NCI-H446 (cell line): ENCODE data around the gene MARCHF6.
"Not testable (repeated sequence)": the region's sequence is repeated elsewhere in the genome, so short reads cannot be mapped to it uniquely, and the experiment has no call there.

Experiments used
- DNase-seq, 2 experiments: peaks; one replicate each; lab custom pipeline; 2025; lab: John Stamatoyannopoulos, UW

Gene MARCHF6, protein sequence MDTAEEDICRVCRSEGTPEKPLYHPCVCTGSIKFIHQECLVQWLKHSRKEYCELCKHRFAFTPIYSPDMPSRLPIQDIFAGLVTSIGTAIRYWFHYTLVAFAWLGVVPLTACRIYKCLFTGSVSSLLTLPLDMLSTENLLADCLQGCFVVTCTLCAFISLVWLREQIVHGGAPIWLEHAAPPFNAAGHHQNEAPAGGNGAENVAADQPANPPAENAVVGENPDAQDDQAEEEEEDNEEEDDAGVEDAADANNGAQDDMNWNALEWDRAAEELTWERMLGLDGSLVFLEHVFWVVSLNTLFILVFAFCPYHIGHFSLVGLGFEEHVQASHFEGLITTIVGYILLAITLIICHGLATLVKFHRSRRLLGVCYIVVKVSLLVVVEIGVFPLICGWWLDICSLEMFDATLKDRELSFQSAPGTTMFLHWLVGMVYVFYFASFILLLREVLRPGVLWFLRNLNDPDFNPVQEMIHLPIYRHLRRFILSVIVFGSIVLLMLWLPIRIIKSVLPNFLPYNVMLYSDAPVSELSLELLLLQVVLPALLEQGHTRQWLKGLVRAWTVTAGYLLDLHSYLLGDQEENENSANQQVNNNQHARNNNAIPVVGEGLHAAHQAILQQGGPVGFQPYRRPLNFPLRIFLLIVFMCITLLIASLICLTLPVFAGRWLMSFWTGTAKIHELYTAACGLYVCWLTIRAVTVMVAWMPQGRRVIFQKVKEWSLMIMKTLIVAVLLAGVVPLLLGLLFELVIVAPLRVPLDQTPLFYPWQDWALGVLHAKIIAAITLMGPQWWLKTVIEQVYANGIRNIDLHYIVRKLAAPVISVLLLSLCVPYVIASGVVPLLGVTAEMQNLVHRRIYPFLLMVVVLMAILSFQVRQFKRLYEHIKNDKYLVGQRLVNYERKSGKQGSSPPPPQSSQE

DNA sequence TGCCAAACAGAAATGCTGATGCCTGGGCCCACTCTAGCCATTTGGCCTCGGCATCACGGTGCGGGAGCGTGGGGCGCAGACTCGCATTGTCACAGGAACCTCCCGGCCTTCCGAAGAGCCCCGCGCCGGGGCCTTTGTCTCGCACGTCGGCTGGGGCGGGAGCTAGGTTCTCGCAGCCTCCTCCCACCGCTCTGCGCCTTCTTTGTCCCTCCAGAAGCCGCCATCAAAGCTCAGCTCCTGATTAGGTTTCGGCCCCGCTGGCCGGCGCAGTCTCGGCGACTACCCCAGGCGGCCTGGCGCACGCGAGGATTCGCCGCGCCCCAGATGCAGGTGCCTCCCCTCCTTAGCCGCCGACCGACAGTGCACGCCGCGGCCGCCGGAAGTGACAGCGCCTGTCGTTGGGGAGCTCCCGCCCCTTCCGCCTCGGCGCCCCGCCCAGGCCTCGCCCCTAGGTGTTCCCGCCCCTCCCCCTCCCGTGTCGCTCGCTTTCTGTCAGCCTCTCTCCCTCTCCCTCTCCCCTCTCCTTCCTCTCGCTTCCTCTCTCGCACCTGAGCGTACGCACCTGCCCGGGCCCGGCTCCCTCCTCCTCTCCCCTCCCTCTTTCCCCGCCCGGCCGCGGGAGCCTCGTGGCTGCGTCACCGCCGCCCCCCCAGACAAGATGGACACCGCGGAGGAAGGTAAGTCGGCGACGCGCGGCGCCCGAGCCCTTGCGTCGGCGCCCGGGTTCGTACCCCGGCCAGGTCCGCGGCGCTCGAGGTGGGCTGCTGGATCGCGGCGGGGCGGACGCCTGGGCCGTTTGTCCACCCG lies at the start of gene MARCHF6:
MARCHF6 (plus strand) TSS at position 455 of the 807 bp plus-strand sequence; CDS start at position 659, 204 bp downstream.
- DNase-seq, result peak; percentile 99

DNA sequence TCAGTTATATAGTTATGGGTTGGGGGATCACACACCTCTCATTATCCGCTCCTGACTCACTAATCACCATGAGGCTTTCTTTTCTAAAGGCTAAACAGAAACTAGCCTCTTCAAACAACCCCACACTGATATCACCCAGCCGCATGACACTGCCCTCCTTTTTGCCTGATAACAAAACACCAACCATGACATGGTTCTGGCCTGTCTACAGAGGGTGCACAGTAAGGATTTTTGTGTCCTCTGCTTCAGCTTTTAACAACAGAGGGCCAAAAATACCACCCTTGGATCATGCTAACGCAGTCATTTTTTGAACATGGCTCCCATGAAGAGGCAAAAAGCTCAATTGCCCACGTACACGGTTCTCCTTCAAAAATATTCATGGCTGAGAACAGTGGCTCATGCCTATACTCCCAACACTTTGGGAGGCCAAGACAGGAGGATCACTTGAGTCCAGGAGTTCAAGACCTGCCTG lies 49.8 kb upstream of the MARCHF6 start:
- no peak for DNase-seq

DNA sequence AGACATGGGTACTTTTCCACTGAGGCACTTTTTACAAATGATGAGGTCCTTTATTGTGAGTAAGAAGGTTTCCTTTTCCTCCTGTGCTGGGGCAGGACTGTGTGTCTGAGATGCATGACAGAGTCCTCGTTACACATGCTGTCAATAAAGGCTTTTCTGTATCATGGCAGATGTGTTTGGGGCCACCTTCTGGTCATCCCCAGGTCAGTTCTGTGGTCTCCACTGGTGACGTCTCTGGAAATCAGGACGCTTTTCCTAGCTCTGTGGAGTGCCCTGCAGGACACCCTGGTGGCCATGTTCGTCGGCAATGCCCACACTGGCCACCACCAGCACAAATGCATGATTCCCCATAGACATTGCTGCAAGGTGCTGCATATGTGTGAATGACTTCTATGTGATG lies 48.6 kb upstream of the MARCHF6 start:
- DNase-seq, result no peak

DNA sequence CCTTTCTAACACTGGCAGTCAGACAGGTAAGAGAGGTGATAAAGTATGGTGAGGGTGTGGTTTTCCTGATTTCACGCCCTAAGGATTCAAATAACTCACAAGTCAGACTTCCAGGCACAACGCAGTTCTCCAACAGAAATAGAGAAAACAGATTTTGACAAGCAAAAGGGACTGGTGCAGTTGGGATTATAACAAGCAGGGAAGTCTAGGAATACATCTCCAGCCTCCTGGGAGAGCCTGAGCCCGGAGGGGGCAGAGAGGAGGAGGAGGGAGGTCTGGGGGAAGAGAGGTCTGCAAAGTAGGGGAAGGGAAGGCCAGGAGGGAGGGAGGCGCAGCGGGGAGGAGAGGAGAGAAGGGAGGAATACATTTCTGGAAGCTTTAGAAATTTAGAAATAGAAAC lies 47.4 kb upstream of the MARCHF6 start:
- DNase-seq, result no peak

DNA sequence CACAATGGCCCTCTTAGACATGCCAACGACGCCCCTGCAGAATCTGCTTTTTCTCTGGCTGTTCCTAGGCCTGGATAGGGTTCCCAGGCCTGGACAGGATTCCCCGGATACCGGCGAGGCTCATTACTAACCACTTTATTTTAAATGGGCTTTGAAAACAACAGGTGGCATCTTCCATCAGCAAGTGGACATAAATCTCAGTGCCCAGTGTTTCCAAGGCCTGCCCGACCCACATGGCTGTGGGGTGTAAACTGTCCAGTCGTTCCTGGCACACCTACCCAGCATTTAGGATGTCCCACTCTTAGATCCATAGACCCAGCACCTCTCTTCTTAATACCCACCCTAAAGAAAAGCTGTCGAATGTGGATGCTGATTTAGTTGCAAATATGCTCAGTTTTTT lies 46.7 kb upstream of the MARCHF6 start:
- no peak for DNase-seq

DNA sequence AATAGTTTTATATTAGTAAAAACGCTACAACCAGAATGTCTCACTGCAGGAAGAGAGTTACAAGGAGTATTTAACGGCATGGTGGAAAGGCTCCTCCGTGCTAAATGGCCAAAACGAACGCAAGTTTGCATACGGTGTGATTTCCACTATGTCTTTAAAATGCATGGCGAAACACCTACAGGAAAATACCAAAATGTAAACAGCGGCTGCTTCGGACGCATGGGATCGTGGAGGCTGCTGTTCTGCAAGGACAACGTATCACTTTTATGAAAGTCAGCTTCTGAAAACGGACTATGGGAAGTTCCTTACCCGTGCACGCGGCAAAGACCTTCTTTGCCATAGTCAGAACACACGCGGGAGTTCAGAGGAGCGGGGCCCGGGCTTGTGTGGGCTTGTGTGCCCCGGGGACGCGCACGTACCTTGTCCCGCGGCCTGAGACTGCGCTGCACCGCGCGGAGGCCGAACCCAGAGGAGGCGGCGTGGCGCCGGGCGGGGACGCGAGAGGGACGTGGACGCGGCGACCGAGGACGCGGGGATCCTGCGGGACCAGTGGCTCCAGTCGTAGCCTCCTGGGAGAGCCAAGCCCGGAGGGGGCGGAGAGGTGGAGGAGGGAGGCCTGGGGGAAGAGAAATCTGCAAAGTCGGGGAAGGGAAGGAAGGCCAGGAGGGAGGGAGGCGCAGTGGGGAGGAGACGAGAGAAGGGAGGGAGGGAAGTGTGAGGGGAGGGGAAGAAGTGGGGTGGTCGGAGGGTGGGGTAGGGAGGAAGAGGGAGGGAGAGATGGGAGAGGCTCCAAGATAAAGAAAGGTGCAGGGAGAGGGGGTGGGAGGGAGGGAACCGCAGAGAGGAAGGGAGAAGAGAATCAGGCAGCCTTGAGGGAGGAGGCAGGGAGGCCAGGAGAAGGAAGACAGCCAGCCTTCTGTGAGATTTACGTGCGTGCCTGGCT lies 46.0 kb upstream of the MARCHF6 start, which contains the start of gene CMBL:
CMBL (minus strand) TSS at position 697 of the 943 bp plus-strand sequence. CDS start 17,140 bp downstream, outside the sequence.
- DNase-seq, result peak; percentile 71 to 73

DNA sequence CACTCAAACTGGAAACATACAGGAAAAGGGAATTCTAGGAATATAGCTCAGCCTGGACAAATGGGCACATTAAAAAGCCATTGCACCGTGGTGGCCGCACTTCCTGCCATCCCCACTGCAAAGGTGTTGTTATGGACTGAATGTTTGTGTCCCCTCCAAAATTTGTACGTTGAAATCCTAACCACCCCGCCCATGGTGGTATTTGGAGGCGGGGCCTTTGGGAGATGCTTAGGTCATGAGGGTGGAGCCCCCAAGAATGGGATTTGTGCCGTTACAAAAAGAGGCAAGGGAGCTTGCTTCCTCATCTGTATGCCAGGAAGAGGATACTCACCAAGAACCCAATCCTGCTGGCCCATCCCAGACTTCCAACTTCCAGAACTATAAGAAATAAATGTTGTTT lies 44.7 kb upstream of the MARCHF6 start:
- no peak for DNase-seq

DNA sequence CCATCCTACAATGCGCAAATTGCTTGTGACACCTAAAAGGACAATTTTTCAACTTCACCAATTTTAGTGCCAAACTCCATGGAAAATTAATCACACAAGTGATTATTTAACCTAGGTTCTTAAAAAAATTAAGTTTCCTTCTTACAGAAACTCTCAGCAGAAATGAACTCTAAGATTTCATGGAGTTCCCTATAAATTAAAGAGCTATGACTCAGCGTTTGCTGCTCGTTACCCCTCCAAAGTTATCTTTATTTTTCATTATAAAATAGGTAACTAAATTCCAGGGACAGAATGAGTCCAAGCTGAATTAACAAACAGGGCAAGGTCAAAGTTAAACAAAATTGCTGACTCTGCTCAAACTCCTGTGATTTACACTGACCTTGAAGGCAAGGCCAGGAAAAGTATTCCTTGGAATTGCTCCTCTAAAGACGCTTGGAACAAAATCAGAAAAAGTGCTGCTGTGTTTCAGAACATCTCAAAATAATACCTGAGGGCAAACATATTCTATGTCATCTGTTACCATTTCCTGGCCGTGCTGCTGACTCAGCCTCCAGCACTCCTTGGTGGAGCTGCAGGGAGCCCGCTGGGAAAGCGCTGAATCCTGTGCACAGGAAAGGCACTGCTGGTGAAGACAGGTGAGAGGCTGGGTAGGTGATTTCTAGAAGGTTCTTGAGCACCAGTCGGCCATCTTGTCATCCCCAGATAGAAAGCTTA lies 43.3 kb upstream of the MARCHF6 start:
- DNase-seq, result no peak

DNA sequence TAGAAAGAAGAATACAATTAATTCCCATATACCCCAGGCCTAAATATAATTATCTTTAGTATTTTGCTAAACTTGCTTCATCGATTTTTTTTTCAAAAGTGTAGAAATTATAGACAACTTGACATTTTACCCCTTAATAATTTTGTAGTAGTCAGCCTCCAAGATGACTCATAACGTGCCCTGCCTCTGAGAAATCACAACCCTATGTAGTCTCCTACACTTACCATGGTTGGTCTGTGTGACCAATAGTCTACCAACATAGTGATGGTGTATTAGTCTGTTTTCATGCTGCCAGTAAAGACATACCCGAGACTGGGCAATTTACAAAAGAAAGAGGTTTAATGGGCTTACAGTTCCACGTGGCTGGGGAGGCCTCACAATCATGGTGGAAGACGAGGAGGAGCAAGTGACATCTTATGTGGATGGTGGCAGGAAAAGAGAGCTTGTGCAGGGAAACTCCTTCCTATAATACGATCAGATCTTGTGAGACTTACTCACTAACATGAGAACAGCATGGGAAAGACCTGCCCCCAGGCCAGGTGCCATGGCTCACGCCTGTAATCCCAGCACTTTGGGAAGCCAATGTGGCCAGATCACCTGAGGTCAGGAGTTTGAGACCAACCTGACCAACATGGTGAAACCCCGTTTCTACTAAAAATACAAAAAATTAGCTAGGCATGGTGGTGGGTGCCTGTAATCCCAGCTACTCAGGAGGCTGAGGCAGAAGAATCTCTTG lies 42.5 kb upstream of the MARCHF6 start:
- not testable (repeated sequence) for DNase-seq

DNA sequence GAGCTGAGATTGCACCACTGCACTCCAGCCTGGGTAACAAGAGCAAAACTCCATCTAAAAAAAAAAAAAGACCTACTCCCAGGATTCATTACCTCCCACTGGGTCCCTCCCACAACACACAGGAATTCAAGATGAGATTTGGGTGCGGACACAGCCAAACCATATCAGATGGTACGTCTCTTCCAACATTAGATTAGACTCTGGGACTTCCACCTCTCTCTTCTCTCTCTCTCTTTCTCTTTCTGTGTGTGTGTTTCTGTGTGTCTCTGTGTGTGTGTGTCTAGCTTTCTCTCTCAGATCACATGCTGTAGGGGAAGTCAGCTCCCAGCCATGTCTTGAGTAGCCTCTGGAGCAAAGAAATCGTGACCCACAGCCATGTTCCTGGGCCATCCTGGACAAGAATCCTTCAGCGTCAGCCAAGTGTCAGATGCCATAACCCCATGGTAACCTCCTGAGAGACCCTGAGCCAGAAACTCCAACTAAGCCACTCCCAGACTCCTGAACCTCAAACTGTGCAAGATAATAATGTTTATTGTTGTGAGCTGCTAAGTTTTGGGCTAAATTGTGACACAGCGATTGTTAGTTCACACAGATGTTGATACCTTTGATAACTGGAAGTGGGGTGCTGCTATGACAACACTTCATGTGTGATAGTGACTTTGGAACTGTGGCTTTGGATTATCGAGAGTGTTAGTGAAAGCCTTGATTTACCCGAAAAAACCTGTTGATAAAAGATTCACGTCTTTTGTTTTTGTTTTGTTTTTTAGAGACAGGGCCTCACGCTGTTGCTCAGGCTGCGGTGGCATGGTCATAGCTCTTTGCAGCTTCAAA lies 41.7 kb upstream of the MARCHF6 start:
- DNase-seq, result no peak

DNA sequence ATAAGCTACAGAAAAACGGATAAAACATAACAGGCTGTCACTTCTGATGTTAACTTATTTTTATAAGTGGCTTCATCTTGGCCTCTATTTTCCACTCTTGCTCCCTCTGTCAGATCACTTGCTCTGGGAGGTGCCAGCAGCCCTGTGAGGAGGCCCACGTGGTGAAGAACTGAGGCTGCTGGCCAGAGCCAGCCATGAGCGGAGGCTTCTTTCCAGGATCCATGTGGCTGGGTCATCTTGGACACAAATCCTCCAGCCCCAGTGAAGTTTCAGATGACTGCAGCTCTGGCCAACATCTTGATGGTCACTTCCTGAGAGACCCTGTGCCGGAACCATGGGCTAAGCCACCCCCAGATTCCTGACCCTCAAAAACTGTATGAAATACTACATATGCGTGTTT lies 38.3 kb upstream of the MARCHF6 start:
- DNase-seq, result no peak

DNA sequence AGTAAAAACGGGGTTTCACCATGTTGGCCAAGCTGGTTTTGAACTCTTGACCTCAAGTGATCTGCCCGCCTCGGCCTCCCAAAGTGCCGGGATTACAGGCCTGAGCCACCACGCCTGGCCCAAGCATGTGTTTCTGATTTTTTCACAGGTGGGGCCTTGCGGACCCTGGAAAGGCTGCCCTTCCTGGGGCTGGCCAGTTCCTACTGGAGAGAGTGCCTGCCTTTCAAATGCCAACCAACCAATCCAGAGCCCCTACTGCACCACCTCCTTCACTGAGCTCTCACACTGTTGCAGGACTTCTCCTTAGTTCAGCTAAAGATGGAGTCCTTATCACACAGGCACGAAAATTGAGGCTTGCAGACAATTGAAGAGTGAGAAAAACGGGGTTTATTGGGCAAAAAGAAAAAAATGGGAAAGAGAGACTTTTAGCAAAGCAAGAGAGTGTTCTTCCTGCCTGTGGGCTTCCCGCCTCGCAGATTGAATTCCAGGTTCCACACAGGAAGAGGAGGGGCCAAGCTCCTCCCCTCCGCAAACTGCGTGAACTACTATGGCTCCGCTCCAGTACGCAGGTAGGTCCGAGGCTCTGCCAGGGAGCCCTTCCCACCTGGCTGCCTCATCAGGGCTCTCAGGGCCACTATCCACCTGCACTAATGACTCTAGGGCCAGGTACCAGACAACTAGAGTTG lies 37.5 kb upstream of the MARCHF6 start:
- DNase-seq, result no peak

DNA sequence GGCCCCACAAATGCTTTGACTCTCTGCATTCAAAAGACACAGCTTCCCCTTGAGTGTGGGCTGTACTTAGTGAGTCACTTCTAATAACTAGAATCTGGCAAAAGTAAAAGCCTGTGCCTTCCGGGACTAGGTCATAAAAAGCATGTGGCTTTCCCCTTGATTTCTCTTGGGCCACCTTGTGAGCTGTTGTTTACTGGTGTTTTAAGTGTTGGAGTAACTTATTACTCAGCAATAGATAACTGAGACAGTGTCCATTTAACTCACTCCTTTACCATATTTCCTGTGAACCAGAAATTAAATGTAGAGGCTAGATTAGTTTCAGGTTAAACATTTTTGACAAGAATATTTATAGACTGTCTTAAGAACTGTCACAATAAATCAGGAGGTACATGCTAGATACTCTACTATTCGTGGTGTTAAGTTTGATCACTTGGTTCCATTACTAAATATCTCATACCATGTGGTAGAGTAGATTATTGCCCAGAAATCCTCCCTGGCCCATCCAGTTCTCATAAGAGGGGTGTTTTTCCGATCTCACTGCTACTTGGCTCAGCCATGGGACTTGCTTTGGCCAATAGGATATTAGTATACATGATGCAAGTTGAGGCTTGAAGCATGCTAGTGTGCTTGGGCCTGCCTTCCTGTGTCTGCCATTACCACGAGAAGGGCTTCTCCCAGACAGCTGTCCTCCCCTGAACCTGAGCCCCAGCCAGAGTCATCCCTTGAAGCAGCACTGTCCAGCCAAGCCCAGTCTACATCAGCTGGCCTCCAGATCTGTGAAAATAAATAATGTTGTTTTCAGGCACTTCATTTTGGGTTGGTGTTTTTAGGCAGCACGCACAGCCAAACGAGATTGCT lies 35.4 kb upstream of the MARCHF6 start:
- DNase-seq, result no peak

DNA sequence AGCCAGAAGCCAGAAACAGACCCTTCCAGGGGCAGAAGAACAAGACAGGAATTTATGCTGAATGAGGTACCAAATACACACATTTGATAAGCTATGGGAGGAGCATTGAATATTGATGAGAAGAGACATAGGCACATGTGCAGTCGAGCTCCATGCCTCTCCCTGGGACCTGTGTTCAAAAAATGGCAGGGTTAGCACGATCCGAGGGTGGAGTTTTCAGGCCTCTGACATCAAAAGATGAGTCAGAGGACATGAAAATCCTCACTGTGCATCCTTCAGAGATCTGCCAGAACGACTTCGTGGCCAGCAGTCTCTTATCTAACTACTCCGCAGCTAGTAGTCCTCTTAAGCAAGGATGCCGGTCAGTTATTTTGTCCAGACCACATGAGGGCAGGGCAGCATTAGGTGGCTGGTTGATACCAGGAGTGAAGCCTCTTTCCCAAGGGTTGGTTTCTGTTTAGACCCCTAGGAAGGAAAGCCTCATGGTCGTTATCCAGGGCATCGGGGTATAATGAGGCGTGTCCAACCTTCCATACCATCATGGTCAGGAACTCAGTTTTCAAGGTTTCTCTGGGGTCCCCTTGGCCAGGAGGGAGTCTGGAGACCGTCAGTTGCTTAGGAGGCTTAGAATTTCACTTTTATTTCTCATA lies 34.2 kb upstream of the MARCHF6 start:
- no peak for DNase-seq

DNA sequence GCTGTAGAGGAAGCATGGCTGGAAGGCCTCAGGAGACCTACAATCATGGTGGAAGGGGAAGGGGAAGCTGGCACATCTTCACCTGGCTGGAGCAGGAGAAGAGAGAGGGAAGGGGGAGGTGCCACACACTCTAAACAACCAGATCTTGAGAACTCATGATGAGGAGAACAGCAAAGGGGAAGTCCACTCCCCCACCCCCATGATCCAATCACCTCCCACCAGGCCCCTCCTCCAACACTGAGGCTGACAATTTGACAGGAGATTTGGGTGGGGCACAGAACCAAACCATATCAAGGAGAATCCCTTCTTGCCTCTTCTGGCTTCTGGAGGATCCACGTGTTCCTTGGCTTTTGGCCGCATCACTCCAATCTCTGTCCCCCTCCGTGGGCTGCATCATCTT lies 32.7 kb upstream of the MARCHF6 start:
- no peak for DNase-seq

DNA sequence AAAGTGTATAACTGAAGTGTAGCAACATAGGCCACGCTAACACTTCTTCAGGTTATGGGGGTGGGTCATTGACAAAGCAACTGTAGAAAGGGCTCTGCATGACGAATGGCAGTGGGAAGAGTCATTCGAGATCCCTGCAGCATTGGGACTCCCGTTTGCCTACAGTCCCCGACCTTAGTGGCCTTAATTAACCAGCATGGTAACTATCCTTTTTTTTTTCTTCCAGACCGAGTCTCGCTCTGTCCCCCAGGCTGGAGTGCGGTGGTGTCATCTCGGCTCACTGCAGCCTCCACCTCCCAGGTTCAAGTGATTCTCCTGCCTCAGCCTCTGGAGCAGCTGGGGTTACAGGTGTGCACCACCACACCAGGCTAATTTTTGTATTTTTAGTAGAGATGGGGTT lies 31.6 kb upstream of the MARCHF6 start:
- no peak for DNase-seq
